Aorta (tissue), 5 donors: ENCODE measurements around the gene PAF1. TPM values are rescaled to one million over a fixed set of nuclear protein-coding genes. Genes with fewer than 3 reads are reported as not detected.

ENCODE experiments used
- ATAC-seq: fragments of 200-7000 bp; cut with Tn5 transposase; one replicate; pipeline ENCODE4 v1.9.1; 2022; ENCODE audit warnings: moderate library complexity; ENCODE audit not compliant: low FRiP score
- DNase-seq, 2 donors: peaks; one replicate each; pipeline ENCODE4 v3.0.0-alpha.2; 2020
- H3K27ac ChIP-seq, 2 donors: one replicate each; pipeline ENCODE4 v1.5.1; 2013; ENCODE audit warnings: low read length in 2 of 2, mild to moderate bottlenecking in 2 of 2, moderate library complexity in 2 of 2, control low read depth in 1 of 2, inconsistent platforms in 1 of 2, low read depth in 1 of 2
- H3K27me3 ChIP-seq, 2 donors: one replicate each; pipeline ENCODE4 v1.6.1; 2013; ENCODE audit warnings: control low read depth in 1 of 2, low read length in 1 of 2, mild to moderate bottlenecking in 1 of 2, moderate library complexity in 1 of 2; ENCODE audit not compliant: insufficient read depth in 2 of 2, control insufficient read depth in 1 of 2
- H3K36me3 ChIP-seq, 2 donors: one replicate each; pipeline ENCODE4 v1.6.1; 2013; ENCODE audit warnings: control low read depth in 1 of 2, low read length in 1 of 2, mild to moderate bottlenecking in 1 of 2; ENCODE audit not compliant: insufficient read depth in 2 of 2, control insufficient read depth in 1 of 2
- H3K4me1 ChIP-seq, 2 donors: one replicate each; pipeline ENCODE4 v1.6.1; 2013; ENCODE audit warnings: low read length in 2 of 2, control low read depth in 1 of 2, mild to moderate bottlenecking in 1 of 2, moderate library complexity in 1 of 2; ENCODE audit not compliant: insufficient read depth in 2 of 2, control insufficient read depth in 1 of 2
- H3K4me3 ChIP-seq, 2 donors: one replicate each; pipeline ENCODE4 v1.5.1; 2013; ENCODE audit warnings: low read length in 2 of 2, control low read depth in 1 of 2, mild to moderate bottlenecking in 1 of 2
- H3K9me3 ChIP-seq: one replicate; pipeline ENCODE4 v1.6.1; 2013; ENCODE audit warnings: mild to moderate bottlenecking, low read length; ENCODE audit not compliant: control insufficient read depth
- WGBS, 2 donors: extraction: QIAGEN DNeasy Blood & Tissue Kit; methylation state at CpG; one replicate each; pipeline ENCODE4 v1.1.7; 2013; 5-methylcytosine and 5-hydroxymethylcytosine counted together
- intact Hi-C, 2 donors: fragments of 100-400 bp; cut with DNase I; formaldehyde crosslinking; loops; one replicate each; pipeline versions ENCODE4 v1.14.2 to v1.15.0; 2022
- polyA plus RNA-seq, 2 donors: library from polyadenylated mRNA; stranded (reverse); fragments of 200-250 nt; gene quantifications; one replicate each; pipeline ENCODE4 v1.2.3, GENCODE V29; 2013
- total RNA-seq, 2 donors: library from RNA; stranded (reverse); fragmentation: NEBNext Ultra II Directional; extraction: Animal tissue kit (Norgen Biotek cat#: 25700); gene quantifications; one replicate each; pipeline ENCODE4 v1.2.1, GENCODE V29; 2021
- donor health status: healthy with polysubstance abuse.
- donor health status: Bipolar disorder and iron deficiency.
- donor health status: DM: no; HTN: no; CAD: no.
- donor health status: DM: no; HTN: no; CAD: no.
- donor health status: DM: yes; HTN: yes; CAD: no.

PAF1 gene
- total and polyA plus RNA-seq, 4 donors = 27.7 to 43.8 (median 34.2) TPM

- intact Hi-C loops = no loop called here
- Histone ChIP-seq H3K4me1 (peaks cover 0 to 2% of the 10 kb centered on the region in 2 donors), H3K4me3 (no peak overlapping the region), H3K27ac (no peak overlapping the region), H3K9me3 (no peaks in the 10 kb centered on the region), H3K27me3 (no peaks in the 10 kb centered on the region), H3K36me3 (peaks cover 2 to 6% of the 10 kb centered on the region in 2 donors)
- DNase-seq (peak in 1 of 2 donors; percentile 72), ATAC-seq (no peak)
- WGBS, 2 donors = 71 to 74% methylated on average over 25 of the region's 25 CpGs
These were observed 40.0 kb upstream of the PAF1 start for GRCh38 chr19:39430675-39431593.

- no peaks in the 10 kb centered on the region for H3K9me3 ChIP-seq
- DNase-seq = peak; percentile 85 to 90
- 5 to 6% methylated on average over 23 of the region's 23 CpGs for WGBS, 2 donors
- ATAC-seq = peak; percentile 68
- H3K4me3 ChIP-seq = no peak overlapping the region
- H3K27ac ChIP-seq = peak overlapping the region; percentile 53 to 91
- peaks cover 2% of the 10 kb centered on the region in 2 donors for H3K36me3 ChIP-seq
- intact Hi-C loops = loop anchor here in 1 of 2 donors (2.0 kb wide), 1 partner anchor 14 kb away; no protein-coding TSS in a partner anchor
- no peaks in the 10 kb centered on the region for H3K4me1 ChIP-seq
- no peaks in the 10 kb centered on the region for H3K27me3 ChIP-seq
These were observed 37.6 kb upstream of the PAF1 start for GRCh38 chr19:39428283-39429112.

GRCh38 chr19:39427707-39428106, 36.8 kb upstream of the PAF1 start:
- Histone ChIP-seq H3K27ac (no peak overlapping the region), H3K4me1 (no peaks in the 10 kb centered on the region)
- intact Hi-C loops = loop anchor here in 1 of 2 donors (2.0 kb wide), 1 partner anchor 13 kb away; no protein-coding TSS in a partner anchor

GRCh38 chr19:39426170-39426569, 35.3 kb upstream of the PAF1 start:
- H3K4me1 ChIP-seq = no peaks in the 10 kb centered on the region
- intact Hi-C loops = no loop called here

More at GRCh38 chr19:39427707-39428106, 36.8 kb upstream of the PAF1 start:
- no peaks in the 10 kb centered on the region for H3K27me3 ChIP-seq
- no peaks in the 10 kb centered on the region for H3K9me3 ChIP-seq
- DNase-seq = no peak
- H3K4me3 ChIP-seq = no peak overlapping the region
- WGBS, 2 donors = 90 to 93% methylated on average over 11 of the region's 11 CpGs
- ATAC-seq = no peak
- peaks cover 0 to under 1% of the 10 kb centered on the region in 2 donors for H3K36me3 ChIP-seq

GRCh38 chr19:39425744-39426143, 34.8 kb upstream of the PAF1 start:
- H3K27me3 ChIP-seq = no peaks in the 10 kb centered on the region
- H3K36me3 ChIP-seq = peaks cover 0 to 4% of the 10 kb centered on the region in 2 donors
- no peaks in the 10 kb centered on the region for H3K4me1 ChIP-seq
- intact Hi-C loops = no loop called here
- no peak for ATAC-seq
- no peaks in the 10 kb centered on the region for H3K9me3 ChIP-seq
- no peak overlapping the region for H3K27ac ChIP-seq
- WGBS, 2 donors = 86 to 91% methylated on average over 7 of the region's 7 CpGs
- no peak for DNase-seq
- H3K4me3 ChIP-seq = no peak overlapping the region

More at GRCh38 chr19:39426170-39426569, 35.3 kb upstream of the PAF1 start:
- Histone ChIP-seq H3K36me3 (peaks cover 0 to 4% of the 10 kb centered on the region in 2 donors), H3K4me3 (no peak overlapping the region), H3K27ac (no peak overlapping the region), H3K27me3 (no peaks in the 10 kb centered on the region), H3K9me3 (no peaks in the 10 kb centered on the region)
- DNase-seq = no peak
- WGBS, 2 donors = 55 to 60% methylated on average over 5 of the region's 5 CpGs
- ATAC-seq = no peak

GRCh38 chr19:39424934-39425333, 34.0 kb upstream of the PAF1 start:
- Histone ChIP-seq H3K4me1 (no peaks in the 10 kb centered on the region), H3K27me3 (no peaks in the 10 kb centered on the region), H3K4me3 (no peak overlapping the region), H3K27ac (no peak overlapping the region), H3K36me3 (peaks cover 2 to 4% of the 10 kb centered on the region in 2 donors), H3K9me3 (no peaks in the 10 kb centered on the region)
- DNase-seq = no peak
- WGBS, 2 donors = 66% methylated on average over 15 to 16 of the region's 16 CpGs
- no peak for ATAC-seq
- intact Hi-C loops = no loop called here

- no peak overlapping the region for H3K27ac ChIP-seq
- intact Hi-C loops = no loop called here
- 80 to 81% methylated on average over 34 to 35 of the region's 35 CpGs for WGBS, 2 donors
These were observed 32.6 kb upstream of the PAF1 start for GRCh38 chr19:39423258-39424086.

GRCh38 chr19:39422020-39422419, 31.1 kb upstream of the PAF1 start:
- Histone ChIP-seq H3K4me1 (no peaks in the 10 kb centered on the region), H3K27ac (no peak overlapping the region), H3K9me3 (no peaks in the 10 kb centered on the region), H3K36me3 (peaks cover 2 to 7% of the 10 kb centered on the region in 2 donors), H3K27me3 (no peaks in the 10 kb centered on the region), H3K4me3 (no peak overlapping the region)
- ATAC-seq (no peak), DNase-seq (no peak)
- WGBS, 2 donors = 91% methylated on average over 5 of the region's 5 CpGs
- intact Hi-C loops = no loop called here

More at GRCh38 chr19:39423258-39424086, 32.6 kb upstream of the PAF1 start:
- H3K27me3 ChIP-seq = no peaks in the 10 kb centered on the region
- no peak overlapping the region for H3K4me3 ChIP-seq
- no peak for DNase-seq
- no peak for ATAC-seq
- no peaks in the 10 kb centered on the region for H3K9me3 ChIP-seq
- peaks cover 2 to 5% of the 10 kb centered on the region in 2 donors for H3K36me3 ChIP-seq
- no peaks in the 10 kb centered on the region for H3K4me1 ChIP-seq
